ENCODE data around the gene PHRF1.

PHRF1 gene

GRCh38 chr11:601573-602245, 25.4 kb downstream of the PHRF1 start:
- DNase-seq (ENCODE audit: low spot score): no peak

GRCh38 chr11:603154-603553, 26.9 kb downstream of the PHRF1 start:
- no peak for DNase-seq (ENCODE audit: low spot score)

- DNase-seq (ENCODE audit: low spot score): no peak
Observed at GRCh38 chr11:605286-606129, 29.2 kb downstream of the PHRF1 start.

- DNase-seq (ENCODE audit: low spot score): no peak
Observed at GRCh38 chr11:606245-606644, 30.0 kb downstream of the PHRF1 start.

GRCh38 chr11:607020-607780, 30.9 kb downstream of the PHRF1 start:
- no peak for DNase-seq (ENCODE audit: low spot score)

- no peak for DNase-seq (ENCODE audit: low spot score)
Observed at GRCh38 chr11:607971-608659, 31.8 kb downstream of the PHRF1 start.

- DNase-seq (ENCODE audit: low spot score): no peak
Observed at GRCh38 chr11:608791-609251, 32.6 kb downstream of the PHRF1 start.

- no peak for DNase-seq (ENCODE audit: low spot score)
Observed at GRCh38 chr11:609341-609811, 33.1 kb downstream of the PHRF1 start.

GRCh38 chr11:610146-610801, 34.0 kb downstream of the PHRF1 start:
- DNase-seq (ENCODE audit: low spot score): no peak

- DNase-seq (ENCODE audit: low spot score): no peak
Observed at GRCh38 chr11:611001-611996, 35.0 kb downstream of the PHRF1 start.

GRCh38 chr11:612201-612960, 36.1 kb downstream of the PHRF1 start:
- DNase-seq (ENCODE audit: low spot score): no peak

GRCh38 chr11:612961-613300, 36.7 kb downstream of the PHRF1 start:
- DNase-seq (ENCODE audit: low spot score): no peak

GRCh38 chr11:613369-613968, 37.2 kb downstream of the PHRF1 start:
- peak; percentile 55 for DNase-seq (ENCODE audit: low spot score)

- DNase-seq (ENCODE audit: low spot score): no peak
Observed at GRCh38 chr11:614021-614622, 37.9 kb downstream of the PHRF1 start.

GRCh38 chr11:614623-615503, 38.6 kb downstream of the PHRF1 start:
- DNase-seq (ENCODE audit: low spot score): no peak

GRCh38 chr11:615504-616319, 39.4 kb downstream of the PHRF1 start, which contains the start of gene IRF7:
Gene IRF7, minus strand, starts transcription at chr11:615950. Its CDS starts 586 bp downstream, at chr11:615364.
- no peak for DNase-seq (ENCODE audit: low spot score)

Data from HuH-7.5 (cell line).